Measurements from ENCODE around the gene ARPC1B.
"Not testable (repeated sequence)": the region's sequence is repeated elsewhere in the genome, so short reads cannot be mapped to it uniquely, and the experiment has no call there.

The ARPC1B gene

GRCh38 chr7:99387239-99387635, 12.7 kb downstream of the ARPC1B start:
- in situ Hi-C loops (cut with MboI; ENCODE audit: low sequenced_read_pairs), result not testable (repeated sequence)

- in situ Hi-C loops (cut with MboI; ENCODE audit: low sequenced_read_pairs), result no loop called here
These were observed 13.4 kb downstream of the ARPC1B start for GRCh38 chr7:99387912-99388311.

GRCh38 chr7:99389772-99390171, 15.2 kb downstream of the ARPC1B start:
- in situ Hi-C loops (cut with MboI; ENCODE audit: low sequenced_read_pairs), result no loop called here

GRCh38 chr7:99390941-99391602, 16.5 kb downstream of the ARPC1B start:
- in situ Hi-C loops (cut with MboI; ENCODE audit: low sequenced_read_pairs), result no loop called here

GRCh38 chr7:99392046-99392445, 17.5 kb downstream of the ARPC1B start:
- in situ Hi-C loops (cut with MboI; ENCODE audit: low sequenced_read_pairs), result no loop called here

GRCh38 chr7:99392659-99393354, 18.3 kb downstream of the ARPC1B start:
- in situ Hi-C loops (cut with MboI; ENCODE audit: low sequenced_read_pairs), result no loop called here

- in situ Hi-C loops (cut with MboI; ENCODE audit: low sequenced_read_pairs), result no loop called here
These were observed 19.0 kb downstream of the ARPC1B start for GRCh38 chr7:99393355-99394187.

- in situ Hi-C loops (cut with MboI; ENCODE audit: low sequenced_read_pairs), result no loop called here
These were observed 19.6 kb downstream of the ARPC1B start for GRCh38 chr7:99394188-99394502.

GRCh38 chr7:99395616-99396327, 21.2 kb downstream of the ARPC1B start:
- in situ Hi-C loops (cut with MboI; ENCODE audit: low sequenced_read_pairs), result no loop called here

GRCh38 chr7:99396418-99397296, 22.1 kb downstream of the ARPC1B start:
- in situ Hi-C loops (cut with MboI; ENCODE audit: low sequenced_read_pairs), result no loop called here

GRCh38 chr7:99397297-99397983, 22.9 kb downstream of the ARPC1B start:
- in situ Hi-C loops (cut with MboI; ENCODE audit: low sequenced_read_pairs), result no loop called here

GRCh38 chr7:99398891-99399445, 24.4 kb downstream of the ARPC1B start:
- in situ Hi-C loops (cut with MboI; ENCODE audit: low sequenced_read_pairs), result no loop called here

- in situ Hi-C loops (cut with MboI; ENCODE audit: low sequenced_read_pairs), result no loop called here
These were observed 25.1 kb downstream of the ARPC1B start for GRCh38 chr7:99399597-99399996.

GRCh38 chr7:99402854-99403253, 28.3 kb downstream of the ARPC1B start:
- in situ Hi-C loops (cut with MboI; ENCODE audit: low sequenced_read_pairs), result no loop called here

- in situ Hi-C loops (cut with MboI; ENCODE audit: low sequenced_read_pairs), result no loop called here
These were observed 29.2 kb downstream of the ARPC1B start for GRCh38 chr7:99403764-99404163.

- in situ Hi-C loops (cut with MboI; ENCODE audit: low sequenced_read_pairs), result no loop called here
These were observed 29.9 kb downstream of the ARPC1B start for GRCh38 chr7:99404235-99404976.

- in situ Hi-C loops (cut with MboI; ENCODE audit: low sequenced_read_pairs), result no loop called here
These were observed 30.4 kb downstream of the ARPC1B start for GRCh38 chr7:99404977-99405320.

- in situ Hi-C loops (cut with MboI; ENCODE audit: low sequenced_read_pairs), result no loop called here
These were observed 32.0 kb downstream of the ARPC1B start for GRCh38 chr7:99406557-99406956.

GRCh38 chr7:99407872-99408378, 33.4 kb downstream of the ARPC1B start:
- in situ Hi-C loops (cut with MboI; ENCODE audit: low sequenced_read_pairs), result no loop called here

Data from HL-60/S4 treated with retinoic acid at 250 ng/mL for 4 days and 3 days (cell line).